OCI-LY7 (cell line): ENCODE data around the gene ARPC5L.

Experiments
- CTCF ChIP-seq: fragments of 200-600 bp; sonication (generic); conservative IDR thresholded peaks from 2 replicates; pipeline ENCODE4 v1.5.1; 2014; ENCODE audit warnings: mild to moderate bottlenecking, antibody characterized with exemption, low read length, moderate library complexity, mixed read lengths
- EZH2phosphoT487 ChIP-seq: fragments of 200-600 bp; sonication (generic); IDR thresholded peaks from 2 replicates; pipeline ENCODE4 v1.6.1; 2018; ENCODE audit warnings: low read depth, borderline replicate concordance, mild to moderate bottlenecking, mixed run types, antibody characterized with exemption, low read length, moderate library complexity, mixed read lengths

GRCh38 chr9:124831642-124832364, 30.1 kb upstream of the ARPC5L start:
- TF ChIP-seq CTCF (no peak), EZH2phosphoT487 (no peak)
